Mesendoderm (in vitro differentiated cells): ENCODE data around the gene DCTN2.

ENCODE experiments used
- DNase-seq: peaks from one replicate; pipeline ENCODE4 v3.0.0; 2013
- H2AK5ac ChIP-seq: 2 replicates; pipeline ENCODE4 v1.6.1; 2013; ENCODE audit warnings: low read length, inconsistent platforms
- H2BK120ac ChIP-seq: 2 replicates; pipeline ENCODE4 v1.6.1; 2013; ENCODE audit warnings: low read depth, mild to moderate bottlenecking, low read length, moderate library complexity, mixed read lengths
- H2BK15ac ChIP-seq: replicated peaks from 2 replicates; pipeline ENCODE4 v1.6.1; 2013; ENCODE audit warnings: low read depth, mild to moderate bottlenecking, moderate library complexity
- H2BK5ac ChIP-seq: 2 replicates; pipeline ENCODE4 v1.6.1; 2013; ENCODE audit warnings: low read length, inconsistent platforms
- H3K18ac ChIP-seq: 2 replicates; pipeline ENCODE4 v1.6.1; 2013; ENCODE audit warnings: mild to moderate bottlenecking, low read length, mixed read lengths
- H3K23ac ChIP-seq: one replicate; pipeline ENCODE4 v1.6.1; 2013; ENCODE audit warnings: low read length
- H3K27ac ChIP-seq: 2 replicates; pipeline ENCODE4 v1.5.1; 2013; ENCODE audit warnings: low read depth, mild to moderate bottlenecking, inconsistent platforms, low read length, moderate library complexity
- H3K27me3 ChIP-seq: 2 replicates; pipeline ENCODE4 v1.6.1; 2013; ENCODE audit warnings: low read length, control low read depth, mild to moderate bottlenecking, inconsistent platforms; ENCODE audit not compliant: insufficient read depth, poor library complexity
- H3K36me3 ChIP-seq: 2 replicates; pipeline ENCODE4 v1.6.1; 2013; ENCODE audit warnings: low read length, inconsistent platforms; ENCODE audit not compliant: control insufficient read depth, insufficient read depth
- H3K4ac ChIP-seq: one replicate; pipeline ENCODE4 v1.6.1; 2013; ENCODE audit warnings: low read depth, mild to moderate bottlenecking, low read length, moderate library complexity
- H3K4me1 ChIP-seq: 2 replicates; pipeline ENCODE4 v1.6.1; 2013; ENCODE audit warnings: low read depth, low read length, inconsistent platforms; ENCODE audit not compliant: control insufficient read depth
- H3K4me2 ChIP-seq: 2 replicates; pipeline ENCODE4 v1.6.1; 2013; ENCODE audit warnings: low read length
- H3K4me3 ChIP-seq: 2 replicates; pipeline ENCODE4 v1.5.1; 2013; ENCODE audit warnings: mild to moderate bottlenecking, low read length
- H3K56ac ChIP-seq: one replicate; pipeline ENCODE4 v1.6.1; 2013; ENCODE audit warnings: low read length
- H3K79me1 ChIP-seq: 2 replicates; pipeline ENCODE4 v1.6.1; 2013; ENCODE audit warnings: low read length, inconsistent platforms
- H3K79me2 ChIP-seq: 2 replicates; pipeline ENCODE4 v1.6.1; 2013; ENCODE audit warnings: mild to moderate bottlenecking, low read length; ENCODE audit not compliant: control insufficient read depth, insufficient read depth
- H3K9ac ChIP-seq: 2 replicates; pipeline ENCODE4 v1.6.1; 2013; ENCODE audit warnings: low read length, inconsistent platforms
- H4K5ac ChIP-seq: one replicate; pipeline ENCODE4 v1.6.1; 2013; ENCODE audit warnings: low read length
- H4K8ac ChIP-seq: one replicate; pipeline ENCODE4 v1.6.1; 2013; ENCODE audit warnings: low read depth, mild to moderate bottlenecking, control low read depth, low read length, moderate library complexity
- WGBS: extraction: QIAGEN DNeasy Blood & Tissue Kit; methylation state at CpG from one replicate; pipeline ENCODE4 v1.1.7; 2013; ENCODE audit warnings: low lambda C conversion rate, missing lambda C conversion rate; ENCODE audit not compliant: insufficient coverage; ENCODE audit errors: extremely low coverage; 5-methylcytosine and 5-hydroxymethylcytosine counted together

Gene DCTN2

DNA sequence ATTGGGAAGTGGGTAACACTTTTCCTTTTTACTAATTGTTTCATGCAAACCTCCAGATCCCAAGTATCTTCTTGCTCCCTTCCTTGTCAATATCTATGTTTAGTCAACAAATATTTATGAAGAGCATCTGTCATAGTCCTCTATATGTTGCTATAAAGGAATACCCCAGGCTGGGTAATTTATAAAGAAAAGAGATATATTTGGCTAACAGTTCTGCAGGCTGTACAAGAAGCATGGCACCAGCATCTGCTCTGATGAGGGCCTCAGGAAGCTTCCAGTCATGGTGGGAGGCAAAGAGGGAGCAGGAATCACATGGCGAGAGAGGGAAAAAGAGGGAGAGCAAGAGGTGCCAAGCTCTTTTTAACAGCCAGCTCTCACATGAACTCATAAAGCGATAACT, 7.5 kb upstream of the DCTN2 start:
- Histone ChIP-seq H3K4me1 (no peaks in the 10 kb centered on the region), H2BK15ac (no peak overlapping the region), H3K27me3 (no peaks in the 10 kb centered on the region), H3K36me3 (no peaks in the 10 kb centered on the region), H3K4me2 (no peak overlapping the region), H2BK120ac (no peak overlapping the region), H3K27ac (no peak overlapping the region), H3K56ac (no peak overlapping the region), H3K4ac (no peak overlapping the region), H3K9ac (no peak overlapping the region), H2AK5ac (no peak overlapping the region), H3K79me1 (no peaks in the 10 kb centered on the region), H4K5ac (no peak overlapping the region), H3K79me2 (no peaks in the 10 kb centered on the region), H3K4me3 (no peak overlapping the region), H4K8ac (no peak overlapping the region), H3K23ac (no peak overlapping the region), H3K18ac (no peak overlapping the region), H2BK5ac (no peak overlapping the region)
- DNase-seq, result no peak
- no CpG with 5 or more reads among the region's 2 CpGs for WGBS

DNA sequence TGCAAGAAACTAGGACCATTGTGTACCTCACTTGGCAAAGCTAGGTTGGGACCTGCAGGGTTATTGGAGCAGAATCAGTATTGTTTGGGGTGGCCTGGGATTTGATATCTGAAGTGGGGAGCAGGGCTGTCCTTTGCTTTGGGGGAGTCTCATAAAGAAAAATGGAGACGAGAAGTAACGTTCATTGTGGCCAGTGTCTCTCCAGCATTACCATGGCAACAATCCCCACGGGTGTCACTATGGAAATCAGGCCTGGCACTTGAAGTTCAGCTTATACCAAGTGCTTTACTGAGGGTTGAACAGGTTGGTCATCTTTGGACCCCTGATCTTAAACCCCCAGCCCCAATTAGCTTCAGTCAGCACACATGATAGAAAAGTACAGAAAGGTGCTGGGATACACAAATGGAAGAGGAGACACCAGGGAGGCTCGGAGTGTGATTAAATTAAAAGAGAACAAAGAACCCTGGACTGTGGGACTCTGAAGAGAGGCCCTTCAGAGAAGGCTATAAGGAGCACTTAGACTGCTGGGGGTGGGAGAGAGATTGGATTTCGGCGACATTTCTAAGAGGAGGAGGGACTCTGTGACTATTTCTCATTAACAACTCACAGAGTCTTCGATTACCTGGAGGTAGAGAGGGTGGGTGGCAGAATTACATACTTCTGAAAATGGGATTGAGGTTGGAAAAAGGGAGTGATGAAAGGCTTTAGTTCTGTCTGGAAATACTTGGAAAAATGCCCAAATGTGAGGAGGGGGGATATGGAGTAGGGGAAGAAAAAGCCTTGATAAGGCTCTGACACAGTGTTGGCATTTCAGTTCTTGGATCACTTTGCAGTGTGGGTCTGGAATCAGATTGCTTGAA, 6.6 kb upstream of the DCTN2 start:
- no CpG with 5 or more reads among the region's 7 CpGs for WGBS
- no peak overlapping the region for H3K9ac ChIP-seq
- H3K56ac ChIP-seq, result no peak overlapping the region
- no peak overlapping the region for H3K18ac ChIP-seq
- H3K4ac ChIP-seq, result no peak overlapping the region
- H3K36me3 ChIP-seq, result no peaks in the 10 kb centered on the region
- H3K4me1 ChIP-seq, result no peaks in the 10 kb centered on the region
- no peak overlapping the region for H4K8ac ChIP-seq
- no peak overlapping the region for H3K27ac ChIP-seq
- no peak overlapping the region for H4K5ac ChIP-seq
- no peak overlapping the region for H2BK15ac ChIP-seq
- H2AK5ac ChIP-seq, result no peak overlapping the region
- no peak overlapping the region for H3K4me3 ChIP-seq
- H3K79me1 ChIP-seq, result no peaks in the 10 kb centered on the region
- no peak overlapping the region for H2BK120ac ChIP-seq
- DNase-seq, result no peak
- H3K23ac ChIP-seq, result no peak overlapping the region
- H3K79me2 ChIP-seq, result no peaks in the 10 kb centered on the region
- H3K4me2 ChIP-seq, result no peak overlapping the region
- peaks cover 2% of the 10 kb centered on the region for H3K27me3 ChIP-seq
- H2BK5ac ChIP-seq, result no peak overlapping the region

DNA sequence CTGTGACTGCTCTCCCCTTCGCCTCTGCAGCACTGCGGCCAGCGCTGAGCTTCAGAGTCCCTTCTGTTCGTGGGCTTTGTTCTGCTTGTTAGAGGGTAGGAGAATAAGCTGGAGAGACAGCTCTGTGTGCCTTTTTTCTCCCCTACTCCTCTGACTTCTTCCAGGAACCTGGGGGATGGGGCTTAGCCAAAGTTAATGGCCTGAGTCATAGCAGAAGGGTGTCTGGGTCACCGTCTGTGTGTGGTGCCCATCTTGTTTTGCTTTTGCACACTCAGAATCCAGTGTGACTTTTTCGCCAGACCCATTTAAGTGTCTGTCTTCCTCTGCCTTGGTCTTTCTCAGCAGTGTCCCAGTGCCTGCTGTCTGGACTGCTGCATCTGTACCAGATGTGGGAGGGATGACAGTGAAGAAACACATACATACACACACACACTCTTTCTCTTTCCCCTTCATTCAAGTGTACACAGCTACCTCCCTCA, 5.9 kb upstream of the DCTN2 start:
- H3K4me2 ChIP-seq, result no peak overlapping the region
- no peaks in the 10 kb centered on the region for H3K4me1 ChIP-seq
- H3K18ac ChIP-seq, result no peak overlapping the region
- H3K36me3 ChIP-seq, result no peaks in the 10 kb centered on the region
- no peak overlapping the region for H3K23ac ChIP-seq
- no peak overlapping the region for H4K8ac ChIP-seq
- no peak overlapping the region for H2BK15ac ChIP-seq
- no peak overlapping the region for H4K5ac ChIP-seq
- peaks cover 2% of the 10 kb centered on the region for H3K27me3 ChIP-seq
- no peak overlapping the region for H2BK5ac ChIP-seq
- no peak overlapping the region for H2AK5ac ChIP-seq
- H2BK120ac ChIP-seq, result no peak overlapping the region
- no peaks in the 10 kb centered on the region for H3K79me1 ChIP-seq
- no CpG with 5 or more reads among the region's 6 CpGs for WGBS
- no peak for DNase-seq
- no peak overlapping the region for H3K4ac ChIP-seq
- H3K4me3 ChIP-seq, result no peak overlapping the region
- H3K9ac ChIP-seq, result no peak overlapping the region
- H3K79me2 ChIP-seq, result no peaks in the 10 kb centered on the region
- H3K56ac ChIP-seq, result no peak overlapping the region
- H3K27ac ChIP-seq, result no peak overlapping the region

DNA sequence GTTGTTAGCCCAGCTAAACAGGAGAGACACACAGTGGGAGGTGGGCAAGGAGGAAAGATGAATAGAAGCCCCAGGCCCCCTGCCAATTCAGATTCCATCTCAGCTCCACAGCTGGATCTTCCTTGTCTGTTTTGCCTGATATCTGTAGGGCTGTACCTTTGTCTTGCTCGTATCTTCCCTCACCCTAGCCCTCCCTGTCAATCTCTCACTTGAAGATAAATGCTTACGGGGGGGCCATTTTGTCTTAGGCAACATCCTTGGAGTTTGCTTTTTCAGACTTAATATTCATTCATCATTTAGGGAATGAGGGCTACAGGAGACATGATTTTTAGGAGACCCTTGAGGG, 5.3 kb upstream of the DCTN2 start:
- no peak overlapping the region for H3K56ac ChIP-seq
- no peak overlapping the region for H3K27ac ChIP-seq
- H3K4ac ChIP-seq, result no peak overlapping the region
- no peaks in the 10 kb centered on the region for H3K79me2 ChIP-seq
- no peaks in the 10 kb centered on the region for H3K79me1 ChIP-seq
- no peak overlapping the region for H4K8ac ChIP-seq
- no peaks in the 10 kb centered on the region for H3K4me1 ChIP-seq
- no peak overlapping the region for H3K4me3 ChIP-seq
- H3K9ac ChIP-seq, result no peak overlapping the region
- peaks cover 2% of the 10 kb centered on the region for H3K27me3 ChIP-seq
- no peak overlapping the region for H3K4me2 ChIP-seq
- H3K18ac ChIP-seq, result no peak overlapping the region
- H2BK5ac ChIP-seq, result no peak overlapping the region
- no peak overlapping the region for H2BK15ac ChIP-seq
- no peak overlapping the region for H2BK120ac ChIP-seq
- no peak for DNase-seq
- H3K36me3 ChIP-seq, result no peaks in the 10 kb centered on the region
- WGBS, result no CpG with 5 or more reads among the region's 2 CpGs
- no peak overlapping the region for H2AK5ac ChIP-seq
- H3K23ac ChIP-seq, result no peak overlapping the region
- no peak overlapping the region for H4K5ac ChIP-seq

DNA sequence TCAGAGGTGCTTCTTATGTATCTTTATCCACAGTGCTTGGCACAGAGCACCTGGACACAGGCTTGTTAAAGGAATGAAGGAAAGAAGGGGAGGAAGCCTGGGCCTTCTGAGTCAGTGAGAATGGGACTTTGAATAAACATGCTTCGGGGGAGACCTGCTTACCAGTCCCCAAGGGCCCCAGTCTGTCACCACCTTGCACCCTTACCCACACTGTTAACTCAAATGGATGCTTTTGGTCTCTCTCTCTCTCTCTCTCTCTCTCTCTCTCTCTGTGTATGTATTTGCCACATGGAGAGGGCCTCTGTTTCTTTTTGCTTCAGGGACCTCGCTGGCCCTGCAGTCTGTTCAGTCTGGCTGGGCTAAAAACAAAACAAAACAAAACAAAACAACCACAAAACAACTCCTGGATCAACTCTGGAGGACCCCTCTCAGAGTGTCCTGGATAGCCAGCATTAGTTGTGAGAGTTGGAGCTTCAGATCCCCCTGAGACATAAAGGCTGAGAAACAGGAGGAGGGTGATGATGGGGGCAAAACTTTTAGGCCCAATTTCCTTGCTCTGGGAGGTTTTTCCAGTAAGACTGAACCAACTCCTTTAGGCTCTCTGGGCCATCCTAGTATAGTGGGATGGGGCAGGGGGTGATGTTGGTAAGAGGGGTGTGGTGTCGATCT, 4.8 kb upstream of the DCTN2 start:
- Histone ChIP-seq H2BK15ac (no peak overlapping the region), H3K79me1 (no peaks in the 10 kb centered on the region), H3K27me3 (peaks cover 2% of the 10 kb centered on the region), H3K23ac (no peak overlapping the region), H3K79me2 (no peaks in the 10 kb centered on the region), H3K4me3 (no peak overlapping the region), H2BK120ac (no peak overlapping the region), H3K4me2 (no peak overlapping the region), H2BK5ac (no peak overlapping the region), H3K4me1 (no peaks in the 10 kb centered on the region), H3K36me3 (no peaks in the 10 kb centered on the region), H2AK5ac (no peak overlapping the region), H4K5ac (no peak overlapping the region), H3K56ac (no peak overlapping the region), H3K18ac (no peak overlapping the region), H4K8ac (no peak overlapping the region), H3K4ac (no peak overlapping the region), H3K9ac (no peak overlapping the region), H3K27ac (no peak overlapping the region)
- no CpG with 5 or more reads among the region's 3 CpGs for WGBS
- DNase-seq, result no peak
